HG03039 (cell line): ENCODE measurements around the gene ARHGAP26.
A peak's percentile ranks its signal among the peaks of the same experiment; 100 is the strongest.

ENCODE experiments used
- ATAC-seq: cut with Tn5 transposase; IDR thresholded peaks from one replicate; pipeline ENCODE4 v1.9.1; 2021; ENCODE audit warnings: mild to moderate bottlenecking, moderate library complexity; ENCODE audit not compliant: unreplicated experiment

Gene ARHGAP26

DNA sequence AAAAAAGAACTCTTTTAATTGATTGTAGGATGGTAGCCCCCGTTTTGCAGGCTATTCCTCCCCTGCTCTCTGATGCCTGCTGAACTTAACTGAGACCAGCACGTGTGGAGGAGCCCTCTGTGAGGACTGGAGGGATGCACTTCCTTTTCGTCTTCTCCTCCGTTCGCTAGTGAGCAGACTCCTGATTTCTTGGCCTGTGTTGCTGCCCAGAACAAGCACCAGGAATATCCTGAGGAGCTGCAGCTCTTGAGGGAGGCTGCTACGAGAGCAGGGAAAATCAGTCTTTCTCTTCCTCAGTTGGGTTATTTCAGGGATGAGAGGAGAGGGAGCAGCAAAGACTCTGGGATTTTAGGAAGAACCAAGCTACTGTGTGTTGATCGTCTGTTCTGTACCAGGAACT is 74.7 kb downstream of the ARHGAP26 start:
- no peak for ATAC-seq

DNA sequence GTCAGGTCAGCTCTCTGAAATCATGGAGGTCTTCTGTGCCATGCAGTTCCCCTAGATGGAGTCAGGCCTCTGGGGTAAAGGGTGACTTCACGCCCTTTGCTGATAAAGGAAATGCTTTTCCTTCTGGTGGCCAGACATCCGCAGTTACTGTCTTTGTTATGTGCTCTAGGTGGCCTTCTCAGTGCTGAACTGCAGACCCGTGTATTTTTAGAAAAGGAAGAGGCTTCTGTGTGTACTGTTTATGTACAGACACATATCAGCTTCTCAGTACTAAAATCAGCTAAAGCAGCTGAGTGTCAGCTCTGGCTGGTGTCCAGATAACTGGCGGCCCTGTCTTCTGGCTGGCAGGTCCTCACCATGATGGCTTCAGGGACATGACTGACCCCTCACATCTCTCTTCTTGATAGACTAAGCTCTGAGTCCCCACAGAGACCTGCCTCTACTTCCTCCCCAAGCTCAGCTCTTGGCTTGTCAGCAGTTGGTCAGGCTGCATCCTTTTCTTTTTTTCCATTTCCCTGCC is 75.3 kb downstream of the ARHGAP26 start:
- no peak for ATAC-seq

DNA sequence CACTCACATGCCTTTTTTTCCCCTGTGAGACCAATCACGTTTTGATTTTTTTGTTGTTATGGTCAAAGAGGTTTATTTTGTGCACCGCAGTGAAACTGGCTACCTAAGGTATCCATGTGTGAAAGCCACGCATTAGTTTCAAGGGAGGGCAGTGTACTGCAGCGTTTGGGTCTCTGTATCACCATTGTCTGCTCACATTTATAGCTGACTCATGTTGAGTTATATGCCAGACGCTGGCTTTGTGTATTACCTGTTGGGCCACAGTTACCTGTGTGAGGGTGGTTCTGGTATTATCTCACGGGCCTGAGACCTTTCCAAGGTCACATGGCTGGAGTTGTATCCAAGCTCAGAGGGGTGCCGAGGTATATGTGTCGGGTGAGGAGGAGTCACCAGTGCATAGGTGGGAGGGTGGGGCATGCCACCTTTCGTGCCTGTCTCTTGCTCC is 75.8 kb downstream of the ARHGAP26 start:
- no peak for ATAC-seq

DNA sequence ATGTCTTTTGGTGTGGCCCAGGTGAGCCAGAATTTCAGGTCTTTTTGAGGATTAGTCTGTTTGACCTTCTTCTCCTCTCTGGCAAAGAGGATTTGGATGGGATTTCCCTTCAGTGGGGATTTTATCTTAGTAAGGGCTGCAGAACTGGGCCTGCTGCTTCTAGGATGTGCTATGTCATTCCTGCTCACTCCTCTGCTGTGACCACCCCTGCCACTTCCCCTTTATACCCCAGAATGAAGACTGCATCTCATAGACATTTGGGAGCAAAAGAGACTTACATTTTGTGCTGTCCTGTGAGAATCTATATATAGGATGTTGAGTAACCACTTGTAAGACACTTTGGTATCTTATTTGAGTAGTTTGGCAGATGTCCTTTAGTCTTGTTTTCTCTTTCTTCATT is 76.2 kb downstream of the ARHGAP26 start:
- ATAC-seq = no peak

DNA sequence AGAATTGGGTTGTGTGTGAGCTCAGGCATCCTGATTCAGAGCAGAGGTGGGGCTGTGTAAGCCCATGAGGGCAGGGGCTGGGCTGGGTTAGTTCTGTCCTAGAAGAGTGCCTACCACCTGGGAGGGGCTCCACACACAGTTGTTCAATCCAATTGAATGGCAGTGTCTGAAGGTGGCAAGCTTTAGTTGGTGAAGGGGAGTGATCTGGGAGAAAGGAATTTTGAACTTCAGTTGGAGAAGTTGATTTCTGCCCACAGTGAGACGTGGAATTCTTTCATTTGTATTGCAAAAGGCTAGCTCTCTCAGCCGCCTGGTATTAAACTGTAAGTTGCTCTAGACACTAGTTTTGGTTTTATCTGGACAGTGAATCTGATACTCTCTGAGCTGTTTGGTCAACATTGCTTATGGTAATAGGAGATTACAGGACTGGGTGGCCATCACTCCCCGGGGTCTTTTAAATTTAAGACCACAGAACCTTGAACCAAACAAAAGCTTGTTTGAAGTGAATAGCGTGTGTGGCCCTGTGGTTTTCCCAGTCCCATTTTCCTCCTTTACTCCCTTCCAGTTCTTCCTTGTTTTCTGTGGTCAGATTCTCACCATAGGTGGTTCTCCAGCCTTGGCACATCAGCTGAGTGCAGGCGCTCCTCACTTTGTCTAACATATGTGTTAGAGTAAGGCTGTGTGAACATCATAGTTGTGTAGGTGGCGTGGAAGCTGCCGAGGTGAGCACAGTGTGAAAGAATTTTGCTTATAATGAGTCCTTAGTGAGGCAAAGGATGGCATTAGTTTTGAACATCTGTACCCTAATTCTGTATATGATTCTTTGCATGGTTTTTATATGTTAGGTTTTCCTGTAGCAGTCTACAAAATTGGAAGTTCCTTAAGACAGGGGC is 78.0 kb downstream of the ARHGAP26 start:
- no peak for ATAC-seq

DNA sequence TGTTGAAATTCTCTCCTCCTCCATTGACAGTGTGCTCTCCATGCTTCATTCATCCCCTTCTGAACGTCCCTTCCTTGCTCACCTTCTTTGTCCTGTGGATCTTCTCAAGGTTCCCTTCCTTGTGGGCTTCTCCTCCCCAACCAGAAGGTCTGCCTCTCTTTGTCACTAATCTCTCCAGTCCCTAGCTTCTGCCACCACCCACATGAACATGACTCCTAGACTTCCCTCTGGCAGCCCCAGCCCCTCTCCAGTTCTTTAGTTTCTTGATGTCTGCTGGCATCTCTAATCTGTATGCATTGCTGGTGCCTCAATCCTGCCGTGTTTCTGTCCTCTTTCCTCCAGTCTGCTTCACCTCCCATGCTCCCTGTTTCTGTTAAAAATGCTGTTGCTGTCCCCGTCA is 79.3 kb downstream of the ARHGAP26 start:
- no peak for ATAC-seq

DNA sequence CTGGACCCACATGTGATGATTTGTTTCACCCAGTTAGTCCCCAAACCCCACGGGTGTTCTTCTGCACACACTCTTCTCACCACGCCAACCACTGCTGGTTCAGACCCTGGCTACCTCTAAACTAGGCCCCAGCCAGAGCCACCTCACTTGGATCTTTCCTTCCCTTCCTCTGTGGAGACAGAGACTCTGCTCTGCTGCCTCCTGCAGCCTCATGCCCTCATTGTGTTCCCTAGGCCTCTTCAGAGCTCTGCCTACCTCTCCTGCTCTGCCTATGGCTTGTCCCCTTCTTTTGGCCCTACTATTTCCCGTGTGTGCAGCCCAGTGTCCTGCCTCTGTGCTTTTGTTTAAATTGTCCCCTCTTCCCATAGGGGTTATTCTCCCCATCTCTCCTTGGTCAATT is 79.7 kb downstream of the ARHGAP26 start:
- no peak for ATAC-seq

DNA sequence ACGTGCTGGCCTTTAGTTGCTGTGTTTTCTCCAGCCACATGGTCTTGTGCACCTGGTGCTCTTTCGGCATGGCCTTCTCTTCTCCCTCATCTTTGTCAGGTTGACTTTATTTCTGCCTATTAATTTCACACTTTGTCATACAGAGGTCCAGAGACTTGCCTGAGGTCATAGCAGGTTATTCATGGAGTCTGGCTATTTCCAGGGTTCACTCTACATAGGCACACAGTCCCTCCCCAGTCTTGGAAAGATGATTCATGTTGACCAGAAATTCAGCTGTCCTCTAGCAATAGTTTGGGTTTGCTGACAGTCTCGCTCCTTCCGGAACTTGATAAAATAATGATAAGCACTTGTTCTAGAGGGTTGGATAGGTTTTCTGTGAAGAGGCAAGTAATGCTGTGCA is 81.6 kb downstream of the ARHGAP26 start:
- no peak for ATAC-seq

DNA sequence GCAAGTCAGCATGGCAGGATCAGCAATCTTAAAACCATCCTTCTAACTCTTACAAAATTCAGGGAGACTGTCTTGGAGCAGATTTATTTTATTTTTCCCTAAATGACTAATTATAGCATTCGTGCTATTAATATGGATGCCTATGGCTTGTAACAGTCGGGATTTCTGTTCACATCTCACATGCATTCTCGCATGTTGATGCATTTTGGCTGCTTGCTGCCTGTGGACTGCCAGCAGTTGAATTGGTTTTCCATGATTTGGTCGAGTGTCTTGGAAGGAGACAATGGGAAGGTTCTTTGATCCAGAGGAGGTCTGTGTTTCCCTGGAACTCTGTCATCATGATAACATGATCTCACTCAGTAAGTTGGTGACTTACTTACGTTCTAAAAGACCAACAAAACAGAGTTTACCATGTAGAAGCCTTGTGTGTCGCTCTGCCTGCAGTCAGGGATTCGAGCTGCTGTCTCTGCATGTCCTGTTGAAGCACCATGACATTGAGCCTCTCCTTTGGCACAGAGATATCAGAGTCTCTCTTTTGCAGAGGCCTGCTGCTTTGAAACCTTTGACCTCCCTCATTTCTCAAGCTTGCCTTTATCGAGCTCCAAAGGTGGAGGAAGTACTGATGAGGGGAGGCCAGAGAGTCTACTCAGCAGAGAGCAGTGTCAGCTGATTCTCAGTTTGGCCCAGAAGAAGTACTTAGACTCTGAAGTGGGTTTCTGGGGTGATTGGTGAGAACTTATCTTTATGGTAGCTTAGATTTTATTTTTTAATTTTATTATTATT is 82.4 kb downstream of the ARHGAP26 start:
- no peak for ATAC-seq

DNA sequence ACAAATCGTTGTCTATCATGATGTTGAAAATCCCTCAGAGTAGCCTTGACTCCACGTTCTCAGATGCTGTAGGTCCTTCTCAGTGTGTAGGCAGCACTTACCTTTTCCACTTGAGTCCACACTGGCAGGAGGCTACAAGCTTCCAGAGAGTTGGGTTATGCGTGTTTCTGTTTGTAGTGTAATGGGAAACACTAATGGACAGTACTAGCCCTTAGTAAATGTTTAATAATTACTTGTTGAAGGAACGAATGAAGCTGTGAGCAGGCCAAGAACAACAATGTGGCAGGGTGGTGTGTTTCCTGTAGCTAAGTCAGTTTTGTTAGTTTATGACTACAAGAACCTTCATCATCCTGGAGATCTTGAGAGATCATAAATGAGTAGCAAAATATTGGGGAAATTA is 83.5 kb downstream of the ARHGAP26 start:
- ATAC-seq = no peak

DNA sequence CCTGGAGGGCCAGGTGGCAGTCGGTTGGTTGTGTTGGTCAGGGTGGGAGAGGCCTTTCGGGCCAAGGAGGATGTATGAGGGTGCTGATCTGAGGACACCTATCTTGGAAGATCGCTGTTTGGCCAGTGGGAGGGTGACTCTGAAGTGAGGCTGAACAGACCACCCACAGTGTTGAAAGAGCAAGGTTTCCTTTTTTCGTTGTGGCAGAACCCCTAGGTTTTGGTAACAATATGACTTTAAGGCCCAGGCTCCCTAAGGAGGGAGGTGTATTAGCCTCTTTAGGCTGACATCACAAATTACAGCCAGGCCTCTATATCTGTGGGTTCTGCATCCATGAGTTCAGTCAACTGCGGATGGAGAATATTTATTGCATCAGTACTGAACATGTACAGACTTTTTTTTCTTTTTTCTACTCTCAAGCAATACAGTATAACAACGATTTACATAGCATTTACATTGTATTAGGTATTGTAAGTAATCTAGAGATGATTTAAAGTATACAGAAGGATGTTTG is 86.1 kb downstream of the ARHGAP26 start:
- ATAC-seq = no peak

DNA sequence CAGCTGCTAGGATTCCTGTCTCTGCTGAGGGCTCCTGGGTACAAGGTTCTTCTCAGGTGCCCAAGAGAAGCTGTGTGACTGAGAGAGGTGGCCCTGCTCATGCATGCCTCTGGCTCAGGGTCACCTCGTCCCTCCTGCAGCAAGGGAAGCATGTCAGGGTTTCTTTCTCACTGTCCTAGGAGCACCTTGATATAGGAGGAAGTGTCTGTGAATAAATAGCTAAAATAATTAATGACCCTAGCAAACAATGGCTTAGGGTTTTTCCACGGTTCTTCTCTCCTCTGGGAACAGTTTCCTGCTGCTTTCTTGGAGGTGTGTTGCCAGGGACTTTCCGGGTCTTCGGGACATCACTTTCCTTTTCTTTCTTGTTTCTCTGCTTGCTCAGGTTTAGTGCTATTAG is 87.2 kb downstream of the ARHGAP26 start:
- no peak for ATAC-seq

DNA sequence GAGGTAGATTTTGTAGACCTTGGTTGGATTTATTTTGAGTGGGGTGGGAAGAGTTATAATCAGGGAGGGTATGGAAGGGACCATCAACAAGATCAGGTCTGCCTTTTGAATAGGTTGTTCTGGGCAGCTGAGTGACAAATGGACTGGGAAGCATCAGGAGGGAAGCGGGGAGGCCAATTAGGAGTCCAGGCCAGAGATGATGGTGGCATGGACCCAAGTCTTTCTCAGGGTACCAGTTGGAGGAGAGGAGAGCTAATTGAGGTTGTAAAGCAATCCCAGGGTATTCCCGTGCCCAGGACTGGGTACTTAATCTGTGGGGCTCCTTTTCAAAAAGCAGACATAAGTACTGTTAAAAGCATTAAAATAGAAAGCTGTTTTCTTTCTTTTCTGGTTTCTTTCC is 88.9 kb downstream of the ARHGAP26 start:
- ATAC-seq = no peak

DNA sequence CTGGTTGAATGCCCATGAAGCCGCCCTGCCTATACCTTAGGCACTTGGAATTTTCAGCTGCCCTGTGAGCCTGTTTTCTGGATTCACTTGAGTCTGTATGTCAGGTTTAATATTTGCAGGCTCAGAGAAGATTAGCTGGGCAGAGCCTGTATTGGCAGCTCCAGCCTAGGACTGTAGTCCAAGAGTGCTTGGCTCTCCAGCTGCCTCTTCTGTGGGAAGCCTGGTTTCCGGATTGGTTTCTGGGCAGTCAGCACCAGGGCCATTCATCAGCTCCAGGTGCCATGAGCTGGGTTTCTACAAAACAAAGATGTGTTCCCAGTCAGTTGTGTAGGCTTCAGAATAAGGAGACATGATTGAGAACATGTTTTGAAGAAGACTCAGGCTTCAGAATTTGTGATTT is 90.1 kb downstream of the ARHGAP26 start:
- ATAC-seq = no peak

DNA sequence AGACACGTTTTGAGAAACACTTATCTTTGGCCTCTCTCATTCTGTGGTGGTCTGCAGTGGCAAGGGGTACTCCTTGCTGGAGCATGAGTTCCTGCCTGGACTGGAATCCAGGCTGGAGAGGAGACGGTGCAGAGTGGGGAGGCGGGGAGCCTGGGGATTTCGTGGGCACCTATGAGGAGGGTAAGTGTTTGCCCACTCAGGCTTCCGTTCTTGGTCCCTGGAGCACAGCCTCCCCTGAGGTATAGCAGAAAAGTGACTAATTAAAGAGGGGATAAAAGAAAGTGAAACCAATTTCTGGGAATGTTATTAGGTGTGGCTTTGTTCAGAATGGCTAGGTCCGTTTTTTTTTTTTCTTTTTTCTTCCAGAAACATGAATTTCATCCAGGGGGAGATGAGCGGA is 90.8 kb downstream of the ARHGAP26 start:
- no peak for ATAC-seq

DNA sequence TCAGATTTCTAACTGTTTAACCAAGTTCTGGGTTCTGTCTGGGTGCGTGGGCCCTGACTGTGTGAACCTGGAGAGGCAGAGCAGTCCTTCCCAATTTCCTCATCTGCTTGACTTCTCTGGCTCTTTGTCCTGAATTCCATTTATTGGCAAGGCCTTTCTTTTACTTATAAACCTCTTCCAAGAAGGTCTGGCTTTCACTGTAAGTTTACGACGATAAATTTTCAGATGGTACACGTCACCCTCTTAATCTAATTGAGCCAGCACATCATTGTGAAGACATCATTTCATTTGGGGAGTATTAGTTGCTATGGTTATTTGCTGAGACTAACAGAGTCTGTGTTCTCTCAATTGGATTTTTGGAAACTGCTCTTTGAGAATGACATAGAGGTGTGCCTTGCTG is 92.4 kb downstream of the ARHGAP26 start:
- no peak for ATAC-seq

DNA sequence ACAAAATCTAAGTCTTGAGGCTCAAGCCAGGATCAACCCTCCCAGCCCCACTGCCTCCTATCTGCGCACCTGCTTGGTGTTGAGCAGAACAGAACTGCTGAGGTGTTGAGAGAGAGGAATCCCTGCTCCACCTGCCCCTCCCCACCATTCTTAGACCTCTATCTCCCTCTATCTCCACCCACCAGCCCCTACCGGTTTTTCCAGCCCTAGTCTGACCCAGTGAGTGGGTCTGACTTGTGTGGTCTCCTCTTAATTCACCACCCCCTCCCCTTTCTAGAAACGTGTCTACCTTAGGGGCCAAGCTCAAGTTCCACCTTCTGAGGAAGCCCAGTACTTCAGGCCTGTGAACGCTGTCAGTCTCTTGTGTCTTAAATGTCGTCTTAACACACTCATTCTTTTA is 93.7 kb downstream of the ARHGAP26 start:
- no peak for ATAC-seq

DNA sequence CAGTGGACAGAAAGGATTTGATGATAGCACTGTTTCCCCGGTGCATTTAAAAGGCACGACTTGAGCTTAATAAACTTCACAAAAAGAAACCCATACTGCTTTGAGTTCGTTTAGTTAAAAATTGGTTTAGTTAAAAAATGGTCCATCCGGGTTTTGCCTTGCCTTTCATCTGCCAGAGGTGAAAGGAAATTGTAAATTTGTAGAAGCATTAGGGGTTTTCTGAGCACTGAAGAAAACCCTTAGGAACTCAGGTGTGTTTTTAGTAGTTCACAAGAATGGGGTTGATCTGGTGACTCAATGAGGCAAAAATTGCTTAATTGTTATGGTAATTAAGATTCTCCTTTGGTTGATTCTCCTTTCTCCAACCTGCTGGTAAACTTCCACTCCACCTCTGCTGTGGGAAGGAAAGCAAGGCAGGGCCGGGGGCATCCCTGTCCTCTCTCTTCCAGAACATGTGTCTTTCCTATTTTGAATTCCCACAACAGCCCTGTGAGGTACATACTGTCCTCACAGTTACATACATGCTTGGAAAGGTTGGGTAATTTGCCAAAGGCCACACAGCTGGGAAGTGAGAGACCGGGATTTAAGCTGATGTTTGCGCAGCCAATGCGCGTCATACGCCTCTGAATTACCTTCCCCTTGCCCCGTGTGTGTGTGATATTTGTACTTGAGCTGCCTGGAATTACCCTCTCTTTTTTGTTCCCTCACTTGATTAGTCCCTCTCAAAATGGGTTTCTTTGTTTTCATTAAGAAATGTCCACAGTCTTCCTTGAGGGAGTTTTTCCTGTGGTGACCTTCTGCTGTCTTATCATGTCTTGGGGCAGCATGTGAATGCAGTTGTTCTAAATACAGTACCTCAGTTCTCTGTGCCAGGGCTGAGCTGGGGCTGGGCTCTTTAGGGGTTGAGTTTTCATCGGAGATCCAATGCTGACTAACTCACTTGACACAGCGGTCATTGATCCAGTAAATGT is 94.4 kb downstream of the ARHGAP26 start:
- ATAC-seq = no peak

DNA sequence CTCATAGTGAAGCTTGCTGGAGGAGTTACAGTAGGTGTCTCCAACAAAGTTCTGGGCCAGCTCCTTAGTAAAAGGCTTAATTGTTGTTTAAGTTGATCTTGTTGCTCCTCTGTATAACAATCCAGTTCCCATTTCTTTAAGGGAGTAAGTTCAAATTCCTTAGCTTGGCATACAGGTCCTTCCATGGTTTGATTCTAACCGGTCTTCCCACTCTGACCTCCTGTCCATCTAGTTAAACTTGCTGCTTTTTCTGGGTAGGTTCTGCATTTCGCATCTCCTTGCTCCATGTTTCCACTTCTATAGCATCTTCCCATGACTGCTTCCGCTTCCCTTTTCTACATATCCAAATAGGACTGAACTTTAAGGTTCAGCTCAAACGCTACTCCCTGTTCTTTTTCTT is 95.5 kb downstream of the ARHGAP26 start:
- no peak for ATAC-seq

DNA sequence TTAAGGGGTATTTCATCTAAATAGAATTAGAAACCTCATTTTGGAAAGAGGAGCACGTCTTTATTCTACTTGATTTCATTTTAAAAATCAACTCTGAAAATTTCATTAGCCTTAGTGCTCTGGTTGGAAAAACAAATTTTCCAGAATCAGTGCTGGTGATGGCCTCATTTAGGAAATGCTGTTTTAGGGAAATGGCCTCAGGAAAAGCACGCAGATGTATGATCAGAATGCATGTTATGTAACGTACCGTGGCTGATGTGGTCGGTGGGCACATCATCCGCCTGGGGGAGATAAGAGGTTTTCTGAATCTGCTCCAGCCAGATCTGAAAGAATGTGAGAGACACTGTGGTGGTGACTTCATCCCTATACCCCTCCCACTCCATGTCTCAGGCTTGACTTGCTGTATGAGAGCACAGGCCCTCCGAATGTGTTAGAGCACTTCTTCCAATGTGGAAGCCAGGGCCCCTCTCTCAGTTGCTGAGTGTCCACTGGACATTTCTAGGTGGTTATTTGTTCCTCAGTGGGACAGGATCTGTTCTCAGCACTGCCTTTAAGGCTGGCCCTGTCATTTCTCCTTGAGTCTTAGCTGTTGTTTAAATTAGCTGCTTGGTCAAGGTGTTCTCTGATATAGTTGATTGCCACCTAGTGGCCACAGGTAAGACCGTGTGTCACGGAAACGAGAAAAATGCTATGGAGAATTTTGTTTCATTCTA is 96.5 kb downstream of the ARHGAP26 start:
- peak; percentile 67 for ATAC-seq
